Mucosa of rectum (tissue), 2 donors: ENCODE data around the gene UGT8.

ENCODE experiments used
- H3K27ac ChIP-seq, 2 donors: one replicate each; pipeline ENCODE4 v1.7.0; 2013; ENCODE audit warnings: inconsistent platforms in 2 of 2, low read depth in 2 of 2, low read length in 2 of 2
- H3K27me3 ChIP-seq, 2 donors: one replicate each; pipeline ENCODE4 v1.7.0; 2013; ENCODE audit warnings: low read length in 2 of 2; ENCODE audit not compliant: control insufficient read depth in 2 of 2, insufficient read depth in 2 of 2
- H3K36me3 ChIP-seq, 2 donors: one replicate each; pipeline ENCODE4 v1.7.0; 2013; ENCODE audit warnings: low read length in 2 of 2; ENCODE audit not compliant: control insufficient read depth in 2 of 2, insufficient read depth in 2 of 2
- H3K4me1 ChIP-seq, 2 donors: one replicate each; pipeline ENCODE4 v1.7.0; 2013; ENCODE audit warnings: low read length in 2 of 2, mild to moderate bottlenecking in 1 of 2; ENCODE audit not compliant: control insufficient read depth in 2 of 2, insufficient read depth in 2 of 2
- H3K4me3 ChIP-seq, 2 donors: one replicate each; pipeline ENCODE4 v1.7.0; 2013; ENCODE audit warnings: low read length in 2 of 2
- H3K9ac ChIP-seq, 2 donors: one replicate each; pipeline ENCODE4 v1.7.0; 2013; ENCODE audit warnings: low read length in 2 of 2, low read depth in 1 of 2, mild to moderate bottlenecking in 1 of 2
- H3K9me3 ChIP-seq, 2 donors: one replicate each; pipeline ENCODE4 v1.7.0; 2013; ENCODE audit warnings: low read length in 2 of 2; ENCODE audit not compliant: control insufficient read depth in 2 of 2
- donor health status: healthy.
- donor health status: Normal muscosa, but diverticular disease.

Gene UGT8

DNA sequence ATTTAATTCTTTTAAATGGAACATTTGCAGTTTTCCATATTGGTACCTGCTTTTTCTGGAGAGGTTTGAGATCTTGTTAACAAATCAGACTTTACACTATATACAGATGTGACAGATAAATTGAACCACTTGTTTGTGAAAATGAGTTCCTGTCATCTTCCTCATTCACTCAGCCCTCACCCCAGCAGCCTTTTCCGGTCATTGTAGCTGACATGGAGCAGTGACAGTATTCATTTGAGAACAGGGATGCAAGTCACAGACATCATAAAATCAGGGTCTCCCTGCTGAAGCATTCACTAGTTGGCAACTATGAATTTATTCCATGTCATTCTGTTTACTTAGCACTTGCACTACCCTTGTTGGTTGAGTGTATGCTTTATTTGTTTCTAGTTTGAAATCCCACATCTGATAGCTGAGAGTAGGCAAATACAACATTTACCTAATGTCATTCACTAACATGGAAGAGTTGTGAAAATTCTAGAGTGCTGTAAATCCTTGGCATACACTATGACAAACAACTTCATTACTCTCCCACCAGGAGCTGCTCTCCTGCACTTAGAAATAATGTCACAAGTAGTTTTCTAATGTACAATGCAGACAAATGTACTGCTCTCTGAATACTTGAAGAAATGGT lies 78.9 kb downstream of the UGT8 start:
- H3K4me1 ChIP-seq: no peaks in the 10 kb centered on the region
- peaks cover 0 to 3% of the 10 kb centered on the region in 2 donors for H3K36me3 ChIP-seq
- H3K9me3 ChIP-seq: no peaks in the 10 kb centered on the region
- no peak overlapping the region for H3K4me3 ChIP-seq
- H3K27me3 ChIP-seq: no peaks in the 10 kb centered on the region
- no peak overlapping the region for H3K27ac ChIP-seq
- H3K9ac ChIP-seq: no peak overlapping the region

DNA sequence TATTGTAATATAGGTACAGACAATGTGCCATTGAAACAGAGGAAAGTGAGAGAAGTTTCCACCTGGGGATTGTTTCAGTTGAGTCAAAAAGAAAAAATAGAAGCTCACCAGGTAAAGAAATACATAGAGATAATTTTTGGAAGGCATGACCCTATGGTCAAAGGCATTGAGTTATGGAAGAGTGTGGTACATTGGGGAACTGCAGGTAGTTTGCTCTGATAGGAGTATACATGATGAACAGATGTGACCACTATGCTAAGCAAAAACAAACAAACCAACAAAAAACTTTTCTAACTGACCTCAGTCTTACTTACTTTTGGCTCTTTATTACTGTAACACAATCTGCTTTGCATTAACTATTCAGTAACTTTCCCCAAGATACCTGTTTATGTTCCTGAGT lies 85.9 kb downstream of the UGT8 start:
- Histone ChIP-seq H3K9ac (no peak overlapping the region), H3K36me3 (no peaks in the 10 kb centered on the region), H3K27me3 (no peaks in the 10 kb centered on the region), H3K4me1 (no peaks in the 10 kb centered on the region), H3K4me3 (no peak overlapping the region), H3K9me3 (no peaks in the 10 kb centered on the region), H3K27ac (no peak overlapping the region)

DNA sequence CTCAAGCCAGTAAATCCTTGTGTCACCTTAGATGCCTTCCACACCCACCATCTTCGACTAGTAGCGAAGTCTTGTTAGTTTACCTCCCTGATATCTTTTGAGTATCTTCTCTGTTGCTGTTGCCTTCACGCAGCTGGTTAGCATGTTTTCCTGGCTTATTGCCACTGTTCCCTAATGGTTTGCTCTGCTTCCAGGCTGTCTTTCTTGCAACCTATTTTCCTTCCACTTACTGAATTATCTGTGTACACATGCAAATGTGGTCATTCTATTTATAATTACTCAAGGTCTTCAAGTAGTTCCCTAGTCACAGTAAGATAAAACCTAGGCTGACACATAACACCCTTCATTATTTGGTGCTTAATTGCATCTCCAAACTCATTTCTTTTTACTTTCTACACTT lies 89.5 kb downstream of the UGT8 start:
- Histone ChIP-seq H3K4me1 (no peaks in the 10 kb centered on the region), H3K27me3 (no peaks in the 10 kb centered on the region), H3K9ac (no peak overlapping the region), H3K36me3 (no peaks in the 10 kb centered on the region), H3K9me3 (no peaks in the 10 kb centered on the region), H3K27ac (no peak overlapping the region), H3K4me3 (no peak overlapping the region)

DNA sequence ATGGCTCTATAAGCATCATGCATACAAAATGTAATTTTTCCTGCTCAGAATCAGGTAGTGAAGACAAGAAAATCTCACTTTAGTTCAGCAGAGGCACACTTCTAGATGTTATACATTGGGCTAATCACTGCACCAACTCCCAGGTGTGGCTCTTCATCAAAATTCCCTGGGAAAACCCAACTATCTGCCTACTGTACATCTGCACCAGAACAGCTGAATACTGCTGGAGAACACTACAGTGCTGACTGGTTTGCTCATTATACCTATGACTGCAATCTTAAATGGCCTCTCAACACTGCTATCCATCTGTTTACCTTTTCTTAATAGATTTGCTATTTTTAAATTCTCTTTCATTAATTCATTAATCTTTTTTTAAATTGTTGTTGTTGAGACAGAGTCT lies 92.0 kb downstream of the UGT8 start:
- H3K36me3 ChIP-seq: no peaks in the 10 kb centered on the region
- no peaks in the 10 kb centered on the region for H3K9me3 ChIP-seq
- no peaks in the 10 kb centered on the region for H3K4me1 ChIP-seq
- H3K27me3 ChIP-seq: no peaks in the 10 kb centered on the region
- H3K9ac ChIP-seq: no peak overlapping the region
- H3K4me3 ChIP-seq: no peak overlapping the region
- H3K27ac ChIP-seq: no peak overlapping the region

DNA sequence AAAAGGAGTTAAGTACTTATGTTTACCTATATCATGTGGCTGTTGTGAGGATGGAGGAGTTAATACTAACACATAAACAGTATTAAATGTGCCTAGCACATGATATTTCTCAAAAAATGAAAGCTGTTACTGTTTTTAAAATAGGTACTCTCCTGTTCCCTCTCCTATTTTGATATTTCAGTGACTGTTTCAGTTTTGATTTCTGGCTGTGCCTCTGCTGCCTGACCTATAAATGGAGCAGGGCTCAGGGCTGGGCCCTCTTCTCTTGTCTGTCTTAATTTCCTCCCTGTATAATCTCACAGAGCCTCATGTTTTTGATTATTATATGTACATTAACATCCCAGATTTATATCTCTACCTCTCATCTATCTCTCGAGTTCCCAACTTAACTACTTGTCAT lies 93.3 kb downstream of the UGT8 start:
- Histone ChIP-seq H3K27ac (no peak overlapping the region), H3K36me3 (no peaks in the 10 kb centered on the region), H3K9me3 (no peaks in the 10 kb centered on the region), H3K27me3 (no peaks in the 10 kb centered on the region), H3K9ac (no peak overlapping the region), H3K4me3 (no peak overlapping the region), H3K4me1 (no peaks in the 10 kb centered on the region)

DNA sequence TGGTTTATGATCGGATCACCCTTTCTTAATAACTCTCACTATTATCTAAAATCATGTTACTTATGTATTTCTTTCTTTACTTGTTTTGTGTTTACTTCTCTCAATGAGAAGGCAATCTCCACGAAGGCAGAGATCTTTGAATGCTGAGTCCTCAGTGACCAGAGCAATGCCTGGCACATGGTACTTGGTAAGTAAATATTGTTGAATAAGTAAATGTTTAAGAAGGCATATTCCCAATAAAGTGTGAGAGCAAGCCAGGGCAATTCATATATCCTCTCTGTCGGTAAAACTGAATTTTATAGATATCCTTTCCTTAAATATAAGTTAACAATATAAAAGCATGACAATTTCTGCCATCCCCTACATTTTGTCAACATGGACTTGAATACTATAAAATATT lies 94.4 kb downstream of the UGT8 start:
- Histone ChIP-seq H3K27ac (no peak overlapping the region), H3K9ac (no peak overlapping the region), H3K36me3 (no peaks in the 10 kb centered on the region), H3K27me3 (no peaks in the 10 kb centered on the region), H3K4me3 (no peak overlapping the region), H3K9me3 (no peaks in the 10 kb centered on the region), H3K4me1 (no peaks in the 10 kb centered on the region)

DNA sequence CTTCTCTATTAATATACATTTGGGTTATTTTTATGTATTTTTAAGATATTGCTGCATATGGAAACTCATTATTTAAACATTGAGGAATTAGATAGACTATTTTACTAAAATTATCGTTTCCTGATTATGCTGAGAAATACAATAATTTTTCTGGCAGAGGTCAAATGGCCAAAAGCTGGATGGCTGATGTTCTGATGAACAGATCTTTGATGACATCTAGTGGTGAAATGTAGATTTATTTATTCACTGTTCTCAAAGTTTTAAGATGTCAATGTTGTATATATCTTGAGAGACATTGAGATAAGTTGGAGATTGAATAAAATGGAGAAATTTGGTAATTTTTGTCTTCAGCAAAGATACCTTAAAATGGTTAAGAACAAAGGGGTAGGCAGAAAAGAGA lies 96.2 kb downstream of the UGT8 start:
- Histone ChIP-seq H3K36me3 (no peaks in the 10 kb centered on the region), H3K27me3 (no peaks in the 10 kb centered on the region), H3K9me3 (no peaks in the 10 kb centered on the region), H3K4me1 (no peaks in the 10 kb centered on the region), H3K27ac (no peak overlapping the region), H3K9ac (no peak overlapping the region), H3K4me3 (no peak overlapping the region)

DNA sequence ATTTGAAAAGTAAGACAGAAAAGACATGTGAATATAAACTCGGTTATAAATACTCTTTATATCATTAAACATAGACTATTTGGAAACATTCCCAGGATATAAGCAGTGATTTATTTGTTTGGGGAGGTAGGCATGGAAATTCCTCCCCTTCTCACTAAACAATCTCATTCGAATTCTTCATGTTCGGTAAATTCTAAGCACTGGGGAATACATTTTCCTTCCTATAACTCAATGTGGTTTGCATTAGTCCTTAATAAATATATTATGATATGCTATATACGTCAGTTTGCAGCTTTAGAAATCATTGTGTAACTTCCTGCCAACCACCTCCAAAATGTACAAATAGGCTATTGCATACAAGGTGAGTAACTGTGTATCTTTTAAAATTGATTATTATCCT lies 99.6 kb downstream of the UGT8 start:
- Histone ChIP-seq H3K9ac (no peak overlapping the region), H3K4me1 (no peaks in the 10 kb centered on the region), H3K27me3 (no peaks in the 10 kb centered on the region), H3K27ac (no peak overlapping the region), H3K4me3 (no peak overlapping the region), H3K36me3 (no peaks in the 10 kb centered on the region), H3K9me3 (no peaks in the 10 kb centered on the region)

DNA sequence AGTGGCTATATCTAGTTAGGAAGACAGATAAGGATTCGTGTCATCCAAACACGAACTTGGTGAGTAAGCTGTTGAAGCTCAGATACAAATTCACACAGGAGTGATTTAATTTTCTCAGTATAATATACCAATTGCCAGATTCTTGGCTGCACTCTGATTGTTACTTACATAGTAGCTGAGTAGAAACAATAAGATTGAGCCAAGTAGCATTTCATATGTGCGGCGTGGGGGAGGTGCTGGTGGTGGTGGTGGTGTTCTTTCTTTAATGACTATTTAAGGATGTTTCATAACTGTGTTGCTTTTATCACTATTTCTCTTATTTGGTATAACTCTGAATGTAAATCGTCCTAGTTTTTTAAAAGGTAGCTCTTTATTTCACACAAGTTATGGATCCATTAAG lies 102.9 kb downstream of the UGT8 start:
- H3K36me3 ChIP-seq: no peaks in the 10 kb centered on the region
- H3K4me1 ChIP-seq: no peaks in the 10 kb centered on the region
- no peak overlapping the region for H3K27ac ChIP-seq
- H3K9ac ChIP-seq: no peak overlapping the region
- no peaks in the 10 kb centered on the region for H3K9me3 ChIP-seq
- no peaks in the 10 kb centered on the region for H3K27me3 ChIP-seq
- no peak overlapping the region for H3K4me3 ChIP-seq

DNA sequence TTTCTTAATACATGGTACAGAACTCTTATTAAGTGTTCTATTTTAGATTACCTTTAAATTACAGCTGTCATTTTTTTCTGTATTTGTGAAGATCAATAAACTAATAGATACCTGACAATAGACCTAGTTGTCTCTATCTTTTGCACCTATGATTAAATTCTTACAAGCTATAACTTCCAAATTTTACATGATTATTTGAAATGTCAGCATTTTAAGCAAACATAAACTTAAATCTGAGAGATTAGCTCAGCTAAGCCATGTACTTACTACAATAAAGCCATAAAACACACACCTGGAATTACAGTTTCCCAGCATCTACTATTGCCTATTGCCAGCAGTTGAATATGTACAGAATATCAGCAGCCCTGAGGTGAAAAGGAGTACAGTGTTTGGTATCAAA lies 118.8 kb downstream of the UGT8 start:
- no peak overlapping the region for H3K4me3 ChIP-seq
- H3K27me3 ChIP-seq: no peaks in the 10 kb centered on the region
- no peak overlapping the region for H3K27ac ChIP-seq
- no peak overlapping the region for H3K9ac ChIP-seq
- no peaks in the 10 kb centered on the region for H3K4me1 ChIP-seq
- no peaks in the 10 kb centered on the region for H3K36me3 ChIP-seq
- H3K9me3 ChIP-seq: no peaks in the 10 kb centered on the region

DNA sequence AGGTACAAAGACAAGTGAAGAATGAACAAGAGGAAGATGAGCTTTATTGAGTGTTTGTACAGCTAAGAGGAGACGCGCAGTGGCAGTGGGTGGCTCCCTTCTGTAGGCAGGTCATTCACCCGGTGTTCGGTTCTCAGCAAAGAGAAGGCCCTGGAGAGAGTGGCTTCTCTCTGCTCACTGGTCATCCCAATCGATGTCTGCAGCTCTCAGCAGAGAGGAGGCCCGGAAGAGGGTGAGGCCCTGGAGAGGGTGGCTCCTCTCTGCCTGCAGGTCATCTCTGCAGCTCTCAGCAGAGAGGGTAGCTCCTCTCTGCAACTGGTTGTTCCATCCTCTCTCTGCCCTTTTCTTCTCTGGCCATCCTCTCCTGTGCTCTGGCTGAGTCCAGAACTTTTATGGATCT lies 126.5 kb downstream of the UGT8 start:
- H3K27me3 ChIP-seq: no peaks in the 10 kb centered on the region
- H3K4me1 ChIP-seq: no peaks in the 10 kb centered on the region
- no peak overlapping the region for H3K9ac ChIP-seq
- no peak overlapping the region for H3K4me3 ChIP-seq
- H3K36me3 ChIP-seq: no peaks in the 10 kb centered on the region
- H3K9me3 ChIP-seq: no peaks in the 10 kb centered on the region
- no peak overlapping the region for H3K27ac ChIP-seq
